K562 (cell line): ENCODE data around the gene SAMD15. TPM values are rescaled to one million over a fixed set of nuclear protein-coding genes. Genes with fewer than 3 reads are reported as not detected.

ENCODE experiments used
- MECOM ChIP-seq: fragments of 250-450 bp; sonication (Bioruptor Pico); IDR thresholded peaks from 2 replicates; pipeline ENCODE4 v1.8.0; 2022; ENCODE audit warnings: inconsistent platforms
- NFIC ChIP-seq: fragments of 450-650 bp; IDR thresholded peaks from 2 replicates; pipeline ENCODE4 v1.6.1; 2017; ENCODE audit warnings: mild to moderate bottlenecking, inconsistent platforms
- NFXL1 ChIP-seq: fragments of 450-650 bp; formaldehyde crosslinking; IDR thresholded peaks from 2 replicates; pipeline ENCODE4 v1.4.0; 2021; ENCODE audit warnings: mild to moderate bottlenecking
- PCBP2 ChIP-seq: fragments of 200-400 bp; formaldehyde crosslinking; IDR thresholded peaks from 2 replicates; pipeline ENCODE4 v1.6.1; 2018; ENCODE audit warnings: low read length, low read depth, mild to moderate bottlenecking, moderate library complexity; ENCODE audit not compliant: poor library complexity, severe bottlenecking
- SMAD1 ChIP-seq: fragments of 150-350 bp; IDR thresholded peaks from 2 replicates; pipeline ENCODE4 v1.6.1; 2014; ENCODE audit warnings: low read length, low read depth; ENCODE audit not compliant: partially characterized antibody
- ZNF224 ChIP-seq: sonication (generic); formaldehyde crosslinking; IDR thresholded peaks from 2 replicates; pipeline ENCODE4 v1.8.0; 2022; ENCODE audit warnings: mild to moderate bottlenecking, missing genetic modification reagents
- ZNF324 ChIP-seq: fragments of 250-450 bp; sonication (Bioruptor Pico); IDR thresholded peaks from 2 replicates; pipeline ENCODE4 v1.4.0; 2020; ENCODE audit warnings: mild to moderate bottlenecking
- ZNF41 ChIP-seq: fragments of 250-450 bp; sonication (Bioruptor Pico); conservative IDR thresholded peaks from 2 replicates; pipeline ENCODE4 v1.4.0; 2020; ENCODE audit warnings: mild to moderate bottlenecking
- ZNF583 ChIP-seq: fragments of 250-450 bp; sonication (Bioruptor Pico); IDR thresholded peaks from 2 replicates; pipeline ENCODE4 v1.4.0; 2020
- polyA plus RNA-seq, 8 experiments: library from polyadenylated mRNA; depleted of rRNA in 4 of 8; stranded (reverse) in 5 of 8; unstranded in 3 of 8; fragments of >200 nt; fragmentation: Nextera tagmentation in 2 of 8; fragmentation: Illumina TruSeq in 1 of 8; extraction: Ambion mirVana in 2 of 8; extraction: Trizol in 1 of 8; gene quantifications; 2 replicates each; pipeline versions ENCODE4 v1.2.1 to v1.2.3, GENCODE V29; 2011 to 2014; ENCODE audit warnings: inconsistent platforms in 1 of 8, missing spikeins in 1 of 8
- total RNA-seq, 7 experiments: library from RNA; depleted of rRNA in 6 of 7; stranded (reverse); fragments of >200 nt in 6 of 7; fragmentation: Illumina TruSeq in 2 of 7; extraction: Trizol in 2 of 7; gene quantifications; 2 replicates each; pipeline versions ENCODE4 v1.2.1 to v1.2.3, GENCODE V29; 2011 to 2021; ENCODE audit warnings: low replicate concordance in 1 of 7
- TF ChIP-seq, protein P1 (sequence below): fragments of 450-650 bp; IDR thresholded peaks from 2 replicates; pipeline ENCODE4 v1.6.1; 2016; ENCODE audit warnings: missing biosample characterization, missing genetic modification characterization
- TF ChIP-seq, protein P2 (sequence below): fragments of 250-450 bp; sonication (Bioruptor Pico); IDR thresholded peaks from 2 replicates; pipeline ENCODE4 v1.5.0; 2022; ENCODE audit warnings: mild to moderate bottlenecking
- TF ChIP-seq, protein P3 (sequence below): fragments of 450-650 bp; IDR thresholded peaks from 2 replicates; pipeline ENCODE4 v1.6.1; 2018; ENCODE audit not compliant: partially characterized antibody
- TF ChIP-seq, protein P4 (sequence below): sonication (generic); formaldehyde crosslinking; IDR thresholded peaks from 2 replicates; pipeline ENCODE4 v1.8.1; 2023; ENCODE audit warnings: mild to moderate bottlenecking, missing genetic modification reagents
- TF ChIP-seq, protein P5 (sequence below): fragments of 450-650 bp; IDR thresholded peaks from 2 replicates; pipeline ENCODE4 v1.6.1; 2016; ENCODE audit warnings: mild to moderate bottlenecking
- TF ChIP-seq, protein P6 (sequence below): sonication (generic); formaldehyde crosslinking; IDR thresholded peaks from 2 replicates; pipeline ENCODE4 v1.5.0; 2020; ENCODE audit warnings: missing genetic modification reagents

SAMD15 gene
- total and polyA plus RNA-seq, 9 of the 15 experiments (the other 6 are each of a cell fraction or from before 2014, with no cell fraction given), result 0.18 to 0.54 (median 0.25) TPM

DNA sequence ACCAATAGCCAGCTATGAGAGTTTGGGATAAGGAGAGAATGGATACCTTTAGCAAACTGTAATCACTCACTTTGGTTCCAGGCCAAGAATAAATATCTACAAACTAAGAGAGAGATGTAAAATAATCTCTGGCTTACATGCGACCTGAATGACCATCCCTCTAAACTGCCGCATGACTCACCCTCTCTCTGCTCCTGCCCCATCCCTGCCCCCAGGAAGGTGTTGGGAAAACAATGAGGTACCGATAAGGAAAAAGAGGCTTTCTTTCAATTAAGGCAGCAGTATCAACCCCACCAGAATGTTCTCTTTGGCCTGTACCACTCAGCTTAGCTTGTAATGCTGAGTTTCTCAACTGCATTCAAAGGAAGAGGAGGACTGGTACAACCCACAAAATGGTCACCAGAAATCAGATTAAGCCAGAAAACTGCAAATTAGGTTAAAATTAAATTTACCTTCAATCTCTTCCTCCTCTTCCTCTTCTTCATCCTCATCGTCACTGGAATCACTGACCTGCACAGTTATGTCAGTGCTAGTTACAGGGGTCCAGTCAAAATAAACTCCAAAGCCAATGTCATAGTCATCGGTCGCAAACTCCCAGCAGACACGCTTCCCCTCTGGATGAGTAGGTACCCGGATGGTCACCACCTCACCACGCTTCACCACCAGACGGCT is 34.3 kb upstream of the SAMD15 start (continued):
- TF ChIP-seq, protein P1, sequence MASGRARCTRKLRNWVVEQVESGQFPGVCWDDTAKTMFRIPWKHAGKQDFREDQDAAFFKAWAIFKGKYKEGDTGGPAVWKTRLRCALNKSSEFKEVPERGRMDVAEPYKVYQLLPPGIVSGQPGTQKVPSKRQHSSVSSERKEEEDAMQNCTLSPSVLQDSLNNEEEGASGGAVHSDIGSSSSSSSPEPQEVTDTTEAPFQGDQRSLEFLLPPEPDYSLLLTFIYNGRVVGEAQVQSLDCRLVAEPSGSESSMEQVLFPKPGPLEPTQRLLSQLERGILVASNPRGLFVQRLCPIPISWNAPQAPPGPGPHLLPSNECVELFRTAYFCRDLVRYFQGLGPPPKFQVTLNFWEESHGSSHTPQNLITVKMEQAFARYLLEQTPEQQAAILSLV (tag), result no peak
- TF ChIP-seq ZNF324 (CRISPR knock-in tag), result no peak
- TF ChIP-seq NFIC, result 0 out of 2 replicates have a peak, but pooled peaks have one; percentile 23
- TF ChIP-seq, protein P2, sequence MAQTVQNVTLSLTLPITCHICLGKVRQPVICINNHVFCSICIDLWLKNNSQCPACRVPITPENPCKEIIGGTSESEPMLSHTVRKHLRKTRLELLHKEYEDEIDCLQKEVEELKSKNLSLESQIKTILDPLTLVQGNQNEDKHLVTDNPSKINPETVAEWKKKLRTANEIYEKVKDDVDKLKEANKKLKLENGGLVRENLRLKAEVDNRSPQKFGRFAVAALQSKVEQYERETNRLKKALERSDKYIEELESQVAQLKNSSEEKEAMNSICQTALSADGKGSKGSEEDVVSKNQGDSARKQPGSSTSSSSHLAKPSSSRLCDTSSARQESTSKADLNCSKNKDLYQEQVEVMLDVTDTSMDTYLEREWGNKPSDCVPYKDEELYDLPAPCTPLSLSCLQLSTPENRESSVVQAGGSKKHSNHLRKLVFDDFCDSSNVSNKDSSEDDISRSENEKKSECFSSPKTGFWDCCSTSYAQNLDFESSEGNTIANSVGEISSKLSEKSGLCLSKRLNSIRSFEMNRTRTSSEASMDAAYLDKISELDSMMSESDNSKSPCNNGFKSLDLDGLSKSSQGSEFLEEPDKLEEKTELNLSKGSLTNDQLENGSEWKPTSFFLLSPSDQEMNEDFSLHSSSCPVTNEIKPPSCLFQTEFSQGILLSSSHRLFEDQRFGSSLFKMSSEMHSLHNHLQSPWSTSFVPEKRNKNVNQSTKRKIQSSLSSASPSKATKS (CRISPR knock-in tag), result no peak
- TF ChIP-seq, protein P3, sequence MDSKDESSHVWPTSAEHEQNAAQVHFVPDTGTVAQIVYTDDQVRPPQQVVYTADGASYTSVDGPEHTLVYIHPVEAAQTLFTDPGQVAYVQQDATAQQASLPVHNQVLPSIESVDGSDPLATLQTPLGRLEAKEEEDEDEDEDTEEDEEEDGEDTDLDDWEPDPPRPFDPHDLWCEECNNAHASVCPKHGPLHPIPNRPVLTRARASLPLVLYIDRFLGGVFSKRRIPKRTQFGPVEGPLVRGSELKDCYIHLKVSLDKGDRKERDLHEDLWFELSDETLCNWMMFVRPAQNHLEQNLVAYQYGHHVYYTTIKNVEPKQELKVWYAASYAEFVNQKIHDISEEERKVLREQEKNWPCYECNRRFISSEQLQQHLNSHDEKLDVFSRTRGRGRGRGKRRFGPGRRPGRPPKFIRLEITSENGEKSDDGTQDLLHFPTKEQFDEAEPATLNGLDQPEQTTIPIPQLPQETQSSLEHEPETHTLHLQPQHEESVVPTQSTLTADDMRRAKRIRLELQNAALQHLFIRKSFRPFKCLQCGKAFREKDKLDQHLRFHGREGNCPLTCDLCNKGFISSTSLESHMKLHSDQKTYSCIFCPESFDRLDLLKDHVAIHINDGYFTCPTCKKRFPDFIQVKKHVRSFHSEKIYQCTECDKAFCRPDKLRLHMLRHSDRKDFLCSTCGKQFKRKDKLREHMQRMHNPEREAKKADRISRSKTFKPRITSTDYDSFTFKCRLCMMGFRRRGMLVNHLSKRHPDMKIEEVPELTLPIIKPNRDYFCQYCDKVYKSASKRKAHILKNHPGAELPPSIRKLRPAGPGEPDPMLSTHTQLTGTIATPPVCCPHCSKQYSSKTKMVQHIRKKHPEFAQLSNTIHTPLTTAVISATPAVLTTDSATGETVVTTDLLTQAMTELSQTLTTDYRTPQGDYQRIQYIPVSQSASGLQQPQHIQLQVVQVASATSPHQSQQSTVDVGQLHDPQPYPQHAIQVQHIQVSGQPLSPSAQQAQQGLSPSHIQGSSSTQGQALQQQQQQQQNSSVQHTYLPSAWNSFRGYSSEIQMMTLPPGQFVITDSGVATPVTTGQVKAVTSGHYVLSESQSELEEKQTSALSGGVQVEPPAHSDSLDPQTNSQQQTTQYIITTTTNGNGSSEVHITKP, result peak; percentile 85
- TF ChIP-seq, protein P4, sequence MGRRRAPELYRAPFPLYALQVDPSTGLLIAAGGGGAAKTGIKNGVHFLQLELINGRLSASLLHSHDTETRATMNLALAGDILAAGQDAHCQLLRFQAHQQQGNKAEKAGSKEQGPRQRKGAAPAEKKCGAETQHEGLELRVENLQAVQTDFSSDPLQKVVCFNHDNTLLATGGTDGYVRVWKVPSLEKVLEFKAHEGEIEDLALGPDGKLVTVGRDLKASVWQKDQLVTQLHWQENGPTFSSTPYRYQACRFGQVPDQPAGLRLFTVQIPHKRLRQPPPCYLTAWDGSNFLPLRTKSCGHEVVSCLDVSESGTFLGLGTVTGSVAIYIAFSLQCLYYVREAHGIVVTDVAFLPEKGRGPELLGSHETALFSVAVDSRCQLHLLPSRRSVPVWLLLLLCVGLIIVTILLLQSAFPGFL (CRISPR knock-in tag), result no peak
- TF ChIP-seq ZNF583 (CRISPR knock-in tag), result no peak
- TF ChIP-seq ZNF224 (CRISPR knock-in tag), result no peak
- TF ChIP-seq, protein P5, sequence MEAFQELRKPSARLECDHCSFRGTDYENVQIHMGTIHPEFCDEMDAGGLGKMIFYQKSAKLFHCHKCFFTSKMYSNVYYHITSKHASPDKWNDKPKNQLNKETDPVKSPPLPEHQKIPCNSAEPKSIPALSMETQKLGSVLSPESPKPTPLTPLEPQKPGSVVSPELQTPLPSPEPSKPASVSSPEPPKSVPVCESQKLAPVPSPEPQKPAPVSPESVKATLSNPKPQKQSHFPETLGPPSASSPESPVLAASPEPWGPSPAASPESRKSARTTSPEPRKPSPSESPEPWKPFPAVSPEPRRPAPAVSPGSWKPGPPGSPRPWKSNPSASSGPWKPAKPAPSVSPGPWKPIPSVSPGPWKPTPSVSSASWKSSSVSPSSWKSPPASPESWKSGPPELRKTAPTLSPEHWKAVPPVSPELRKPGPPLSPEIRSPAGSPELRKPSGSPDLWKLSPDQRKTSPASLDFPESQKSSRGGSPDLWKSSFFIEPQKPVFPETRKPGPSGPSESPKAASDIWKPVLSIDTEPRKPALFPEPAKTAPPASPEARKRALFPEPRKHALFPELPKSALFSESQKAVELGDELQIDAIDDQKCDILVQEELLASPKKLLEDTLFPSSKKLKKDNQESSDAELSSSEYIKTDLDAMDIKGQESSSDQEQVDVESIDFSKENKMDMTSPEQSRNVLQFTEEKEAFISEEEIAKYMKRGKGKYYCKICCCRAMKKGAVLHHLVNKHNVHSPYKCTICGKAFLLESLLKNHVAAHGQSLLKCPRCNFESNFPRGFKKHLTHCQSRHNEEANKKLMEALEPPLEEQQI, result no peak
- TF ChIP-seq MECOM (CRISPR knock-in tag), result no peak
- no peak for TF ChIP-seq SMAD1
- TF ChIP-seq, protein P6, sequence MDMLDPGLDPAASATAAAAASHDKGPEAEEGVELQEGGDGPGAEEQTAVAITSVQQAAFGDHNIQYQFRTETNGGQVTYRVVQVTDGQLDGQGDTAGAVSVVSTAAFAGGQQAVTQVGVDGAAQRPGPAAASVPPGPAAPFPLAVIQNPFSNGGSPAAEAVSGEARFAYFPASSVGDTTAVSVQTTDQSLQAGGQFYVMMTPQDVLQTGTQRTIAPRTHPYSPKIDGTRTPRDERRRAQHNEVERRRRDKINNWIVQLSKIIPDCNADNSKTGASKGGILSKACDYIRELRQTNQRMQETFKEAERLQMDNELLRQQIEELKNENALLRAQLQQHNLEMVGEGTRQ (CRISPR knock-in tag), result no peak
- TF ChIP-seq ZNF41 (CRISPR knock-in tag), result no peak
- TF ChIP-seq PCBP2, result no peak
- TF ChIP-seq NFXL1 (CRISPR knock-in tag), result no peak
